ENCODE measurements around the gene MMP28.

DNA sequence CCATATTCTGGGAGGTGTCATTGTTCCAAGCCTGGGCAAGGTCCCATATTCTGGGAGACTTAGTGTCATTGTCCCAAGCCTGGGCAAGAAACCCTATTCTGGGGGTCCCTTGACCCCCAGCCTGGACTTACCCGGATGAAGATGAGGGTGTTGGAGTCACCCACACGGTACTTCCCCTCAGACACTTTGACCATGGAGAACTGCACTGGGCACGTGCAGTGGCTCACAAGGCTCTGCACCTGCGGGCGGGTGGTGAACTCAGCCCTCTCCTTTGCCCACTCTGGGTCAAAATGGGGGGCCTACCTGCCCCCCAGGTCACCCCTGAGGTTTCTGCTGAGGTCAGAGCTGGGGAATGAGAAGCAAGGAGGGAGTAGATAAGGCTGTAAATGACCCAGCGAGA lies 46.5 kb downstream of the MMP28 start:
- TF ChIP-seq CTCF (IDR thresholded peaks at IDR 0.05) (no peak), POLR2AphosphoS5 (IDR thresholded peaks at IDR 0.05) (no peak), POLR2A (IDR thresholded peaks at IDR 0.05) (no peak), EP300 (IDR thresholded peaks at IDR 0.05; ENCODE audit: low read depth) (no peak)

All from transverse colon (tissue), 4 donors.